GM13976 (cell line): ENCODE measurements around the gene NPIPB8.
"Not testable (repeated sequence)": the region's sequence is repeated elsewhere in the genome, so short reads cannot be mapped to it uniquely, and the experiment has no call there.

Experiments used
- DNase-seq: peaks from one replicate; pipeline ENCODE4 v3.0.0; 2012; ENCODE audit warnings: low spot score
- CTCF ChIP-seq: IDR thresholded peaks from 2 replicates; pipeline ENCODE4 v1.5.1; 2012; ENCODE audit warnings: borderline replicate concordance, mild to moderate bottlenecking; ENCODE audit not compliant: insufficient read depth; ENCODE audit errors: extremely low read depth, missing control alignments, control extremely low read depth
- in situ Hi-C: fragments of 300-500 bp; cut with MboI; formaldehyde crosslinking; loops from one replicate; pipeline ENCODE4 v1.12.0; 2022; ENCODE audit warnings: low sequenced_read_pairs, mixed read lengths, inconsistent platforms; ENCODE audit not compliant: unreplicated experiment

The NPIPB8 gene

GRCh38 chr16:28637765-28638164 is at the start of gene NPIPB8:
NPIPB8 (plus strand) TSS chr16:28638065; CDS start chr16:28638361, 296 bp downstream.
- DNase-seq, in situ Hi-C loops: not testable (repeated sequence)

GRCh38 chr16:28589069-28589468 is 48.8 kb upstream of the NPIPB8 start:
- no peak for DNase-seq
- in situ Hi-C loops, result no loop called here
- TF ChIP-seq CTCF, result no peak

GRCh38 chr16:28589930-28590329 is 47.9 kb upstream of the NPIPB8 start:
- no peak for DNase-seq
- TF ChIP-seq CTCF, result no peak
- in situ Hi-C loops, result no loop called here

GRCh38 chr16:28590384-28591340 is 47.2 kb upstream of the NPIPB8 start:
- TF ChIP-seq CTCF, result no peak
- in situ Hi-C loops, result no loop called here
- no peak for DNase-seq

GRCh38 chr16:28591355-28591754 is 46.5 kb upstream of the NPIPB8 start:
- TF ChIP-seq CTCF, result no peak
- no peak for DNase-seq
- in situ Hi-C loops, result no loop called here

- in situ Hi-C loops, result no loop called here
- no peak for DNase-seq
- TF ChIP-seq CTCF, result no peak
Observed at GRCh38 chr16:28592511-28592910, 45.4 kb upstream of the NPIPB8 start.

- no peak for TF ChIP-seq CTCF
- in situ Hi-C loops, result no loop called here
- DNase-seq, result no peak
Observed at GRCh38 chr16:28592979-28593553, 44.8 kb upstream of the NPIPB8 start.

- in situ Hi-C loops, DNase-seq: not testable (repeated sequence)
Observed at GRCh38 chr16:28595451-28595850, 42.4 kb upstream of the NPIPB8 start.
